ENCODE results near the gene LLCFC1.

Gene LLCFC1

GRCh38 chr7:142930126-142930730 is 9.1 kb upstream of the LLCFC1 start:
- no peak overlapping the region for H3K4me3 ChIP-seq (ENCODE audit: low read depth, low read length)
- TF ChIP-seq CTCF (IDR thresholded peaks at IDR 0.05; ENCODE audit: low read depth, low read length, missing control alignments), result no peak
- DNase-seq (ENCODE audit: low read depth), result no peak

- no peak for DNase-seq (ENCODE audit: low read depth)
- TF ChIP-seq CTCF (IDR thresholded peaks at IDR 0.05; ENCODE audit: low read depth, low read length, missing control alignments), result no peak
- H3K4me3 ChIP-seq (ENCODE audit: low read depth, low read length), result no peak overlapping the region
Observed at GRCh38 chr7:142932386-142933091, 6.7 kb upstream of the LLCFC1 start.

- no peak for TF ChIP-seq CTCF (IDR thresholded peaks at IDR 0.05; ENCODE audit: low read depth, low read length, missing control alignments)
- no peak for DNase-seq (ENCODE audit: low read depth)
Observed at GRCh38 chr7:142933092-142933475, 6.2 kb upstream of the LLCFC1 start.

GRCh38 chr7:142933624-142934023 is 5.7 kb upstream of the LLCFC1 start, which contains the start of gene TRPV5:
Gene TRPV5 (minus strand): TSS chr7:142933746. CDS start chr7:142933459, 287 bp downstream.
- no peak within 1 kb of the TSS for H3K4me3 ChIP-seq (ENCODE audit: low read depth, low read length)
- DNase-seq (ENCODE audit: low read depth), result no peak
- no peak for TF ChIP-seq CTCF (IDR thresholded peaks at IDR 0.05; ENCODE audit: low read depth, low read length, missing control alignments)

More at GRCh38 chr7:142933092-142933475, 6.2 kb upstream of the LLCFC1 start:
- H3K4me3 ChIP-seq (ENCODE audit: low read depth, low read length), result no peak overlapping the region

GRCh38 chr7:142934056-142934455 is 5.2 kb upstream of the LLCFC1 start:
- TF ChIP-seq CTCF (IDR thresholded peaks at IDR 0.05; ENCODE audit: low read depth, low read length, missing control alignments), result no peak
- no peak overlapping the region for H3K4me3 ChIP-seq (ENCODE audit: low read depth, low read length)
- DNase-seq (ENCODE audit: low read depth), result no peak

- no peak overlapping the region for H3K4me3 ChIP-seq (ENCODE audit: low read depth, low read length)
- no peak for DNase-seq (ENCODE audit: low read depth)
- TF ChIP-seq CTCF (IDR thresholded peaks at IDR 0.05; ENCODE audit: low read depth, low read length, missing control alignments), result no peak
Observed at GRCh38 chr7:142935941-142936565, 3.2 kb upstream of the LLCFC1 start.
